Hepatocyte (in vitro differentiated cells): ENCODE measurements around the gene CDH4.

Source experiments
- CTCF ChIP-seq: fragments of 200-600 bp; sonication (generic); IDR thresholded peaks from 2 replicates; pipeline ENCODE4 v1.5.1; 2016; ENCODE audit warnings: antibody characterized with exemption, mild to moderate bottlenecking; ENCODE audit not compliant: poor library complexity
- EZH2 ChIP-seq: fragments of 200-600 bp; sonication (generic); IDR thresholded peaks from 2 replicates; pipeline ENCODE4 v1.6.1; 2016; ENCODE audit warnings: antibody characterized with exemption, mild to moderate bottlenecking, borderline replicate concordance

GRCh38 chr20:61938839-61939690 is 687.0 kb downstream of the CDH4 start:
- TF ChIP-seq CTCF = no peak
- TF ChIP-seq EZH2 = no peak
